NCI-H1417 treated with DMSO at 0.1 percent for 48 hours (cell line): ENCODE results near the gene UPK3A.
A peak's percentile ranks its signal among the peaks of the same experiment; 100 is the strongest.
"Not testable (repeated sequence)": the region's sequence is repeated elsewhere in the genome, so short reads cannot be mapped to it uniquely, and the experiment has no call there.

Experiments used
- DNase-seq: peaks from one replicate; lab custom pipeline; 2025; lab: John Stamatoyannopoulos, UW

The UPK3A gene

GRCh38 chr22:45309422-45310227 lies 24.9 kb downstream of the UPK3A start, which contains the start of gene FAM118A:
FAM118A (plus strand) TSS chr22:45309934; CDS start chr22:45322380, 12,446 bp downstream.
- peak; percentile 19 for DNase-seq

GRCh38 chr22:45310331-45310976 lies 25.7 kb downstream of the UPK3A start:
- DNase-seq = no peak

- DNase-seq = no peak
These were observed 26.3 kb downstream of the UPK3A start for GRCh38 chr22:45310977-45311531.

GRCh38 chr22:45312415-45312814 lies 27.7 kb downstream of the UPK3A start:
- DNase-seq = no peak

- no peak for DNase-seq
These were observed 28.1 kb downstream of the UPK3A start for GRCh38 chr22:45312856-45313255.

GRCh38 chr22:45314054-45314721 lies 29.4 kb downstream of the UPK3A start:
- DNase-seq = no peak

GRCh38 chr22:45314786-45315185 lies 30.0 kb downstream of the UPK3A start:
- no peak for DNase-seq

- DNase-seq = no peak
These were observed 32.2 kb downstream of the UPK3A start for GRCh38 chr22:45316796-45317526.

GRCh38 chr22:45317551-45318167 lies 32.9 kb downstream of the UPK3A start:
- no peak for DNase-seq

- DNase-seq = peak; percentile 4
These were observed 33.4 kb downstream of the UPK3A start for GRCh38 chr22:45318168-45318557.

GRCh38 chr22:45318558-45319323 lies 34.0 kb downstream of the UPK3A start:
- DNase-seq = no peak

GRCh38 chr22:45319324-45319685 lies 34.6 kb downstream of the UPK3A start:
- DNase-seq = no peak

GRCh38 chr22:45320357-45320976 lies 35.7 kb downstream of the UPK3A start:
- DNase-seq = no peak

GRCh38 chr22:45321827-45322226 lies 37.1 kb downstream of the UPK3A start:
- no peak for DNase-seq

GRCh38 chr22:45322873-45323525 lies 38.2 kb downstream of the UPK3A start:
- DNase-seq = no peak

GRCh38 chr22:45323695-45324094 lies 38.9 kb downstream of the UPK3A start:
- DNase-seq = no peak

GRCh38 chr22:45324311-45324711 lies 39.6 kb downstream of the UPK3A start:
- DNase-seq = no peak

GRCh38 chr22:45328261-45328660 lies 43.5 kb downstream of the UPK3A start:
- not testable (repeated sequence) for DNase-seq

- DNase-seq = no peak
These were observed 44.2 kb downstream of the UPK3A start for GRCh38 chr22:45328822-45329529.
